SU-DHL-6 (cell line): ENCODE measurements around the gene FAM120A.

Experiments
- H2AFZ ChIP-seq: fragments of 200-600 bp; sonication (generic); 2 replicates; pipeline ENCODE4 v1.6.1; 2014; ENCODE audit warnings: low read depth, mild to moderate bottlenecking, moderate library complexity, mixed read lengths, antibody characterized with exemption, low read length; ENCODE audit not compliant: severe bottlenecking
- H3F3A ChIP-seq: fragments of 200-600 bp; shearing (Covaris generic); 2 replicates; pipeline ENCODE4 v1.6.0; 2016; ENCODE audit warnings: antibody characterized with exemption, mild to moderate bottlenecking; ENCODE audit not compliant: insufficient read depth
- H3K27ac ChIP-seq: fragments of 200-600 bp; sonication (generic); 2 replicates; pipeline ENCODE4 v1.5.1; 2016; ENCODE audit warnings: low read depth, mild to moderate bottlenecking, low read length, moderate library complexity, mixed read lengths
- H3K27me3 ChIP-seq: fragments of 200-600 bp; sonication (generic), shearing (Covaris generic); 2 replicates; pipeline ENCODE4 v1.6.0; 2014; ENCODE audit warnings: mild to moderate bottlenecking, low read length
- H3K36me3 ChIP-seq: fragments of 200-600 bp; sonication (generic); 2 replicates; pipeline ENCODE4 v1.6.1; 2014; ENCODE audit warnings: mild to moderate bottlenecking, low read length, mixed read lengths
- H3K4me2 ChIP-seq: fragments of 300-600, 200-600 bp; shearing (Covaris generic), sonication (generic); 2 replicates; pipeline ENCODE4 v1.6.0; 2014; ENCODE audit warnings: low read length, low read depth, mild to moderate bottlenecking; ENCODE audit not compliant: poor library complexity, severe bottlenecking
- H3K4me3 ChIP-seq: fragments of 200-600 bp; sonication (generic); 2 replicates; pipeline ENCODE4 v1.5.1; 2014; ENCODE audit warnings: antibody characterized with exemption, low read length, mild to moderate bottlenecking, mixed read lengths; ENCODE audit not compliant: insufficient read depth, poor library complexity, severe bottlenecking
- H3K79me2 ChIP-seq: fragments of 200-600 bp; sonication (generic); 2 replicates; pipeline ENCODE4 v1.6.1; 2014; ENCODE audit warnings: mild to moderate bottlenecking, low read length, moderate library complexity; ENCODE audit not compliant: insufficient read depth
- H3K9ac ChIP-seq: fragments of 200-600 bp; sonication (generic); 2 replicates; pipeline ENCODE4 v1.7.0; 2014; ENCODE audit warnings: mild to moderate bottlenecking, low read length
- H3K9me2 ChIP-seq: fragments of 200-600 bp; sonication (generic); replicated peaks from 2 replicates; pipeline ENCODE4 v1.6.1; 2014; ENCODE audit warnings: low read length; ENCODE audit not compliant: insufficient read depth
- H3K9me3 ChIP-seq: fragments of 200-600 bp; sonication (generic); 2 replicates; pipeline ENCODE4 v1.6.1; 2014; ENCODE audit warnings: low read length, mixed read lengths; ENCODE audit not compliant: insufficient read depth
- H4K20me1 ChIP-seq: fragments of 200-600 bp; sonication (generic); 2 replicates; pipeline ENCODE4 v1.6.1; 2014; ENCODE audit warnings: low read depth, mild to moderate bottlenecking, antibody characterized with exemption, low read length, moderate library complexity, mixed read lengths
- CTCF ChIP-seq: fragments of 200-600 bp; sonication (generic); IDR thresholded peaks from one replicate; pipeline ENCODE4 v1.5.1; 2017; ENCODE audit warnings: antibody characterized with exemption, mild to moderate bottlenecking, low read length, moderate library complexity; ENCODE audit not compliant: insufficient read depth, poor library complexity, severe bottlenecking
- EZH2phosphoT487 ChIP-seq: fragments of 200-600 bp; sonication (generic), shearing (Covaris generic); conservative IDR thresholded peaks from 2 replicates; pipeline ENCODE4 v1.6.1; 2018; ENCODE audit warnings: mild to moderate bottlenecking, antibody characterized with exemption, low read length, moderate library complexity, mixed read lengths

The FAM120A gene

DNA sequence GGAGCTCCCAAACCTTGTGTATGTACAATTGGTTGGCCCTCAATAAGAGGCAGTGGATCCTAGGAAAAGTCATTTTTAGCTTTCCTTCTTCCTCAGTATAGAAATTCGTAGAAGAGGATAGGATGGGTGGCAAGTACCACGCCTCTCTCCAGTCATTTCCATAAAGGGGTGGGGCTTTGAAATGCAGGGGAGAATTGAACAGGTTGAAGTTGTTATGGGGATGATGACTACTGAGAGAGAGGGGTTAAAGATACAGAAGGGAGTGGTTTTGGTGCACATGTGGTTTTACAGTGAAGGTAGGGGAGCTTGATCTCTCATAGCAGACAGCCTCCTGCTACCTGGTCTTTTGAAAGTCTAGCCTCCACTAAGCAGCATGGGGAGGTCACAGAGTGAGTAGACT, 56.3 kb downstream of the FAM120A start:
- no peaks in the 10 kb centered on the region for H4K20me1 ChIP-seq
- no peaks in the 10 kb centered on the region for H3K27me3 ChIP-seq
- H3F3A ChIP-seq, result 0 out of 2 replicates have a peak, but pooled peaks cover 4% of the 10 kb centered on the region
- no peak overlapping the region for H3K4me3 ChIP-seq
- H3K36me3 ChIP-seq, result 0 out of 2 replicates have a peak, but pooled peaks cover 3% of the 10 kb centered on the region
- H2AFZ ChIP-seq, result no peak overlapping the region
- TF ChIP-seq CTCF, result no peak
- no peak for TF ChIP-seq EZH2phosphoT487
- H3K9me3 ChIP-seq, result no peaks in the 10 kb centered on the region
- H3K9me2 ChIP-seq, result no peaks in the 10 kb centered on the region
- no peak overlapping the region for H3K4me2 ChIP-seq
- peaks cover 52% of the 10 kb centered on the region; the same call in 1 of the 2 replicates for H3K79me2 ChIP-seq
- H3K27ac ChIP-seq, result no peak overlapping the region
- H3K9ac ChIP-seq, result no peak overlapping the region

GRCh38 chr9:93508207-93508606, 56.7 kb downstream of the FAM120A start:
- no peaks in the 10 kb centered on the region for H4K20me1 ChIP-seq
- H3K36me3 ChIP-seq, result 0 out of 2 replicates have a peak, but pooled peaks cover under 1% of the 10 kb centered on the region
- H3K27ac ChIP-seq, result no peak overlapping the region
- H3K27me3 ChIP-seq, result no peaks in the 10 kb centered on the region
- no peak overlapping the region for H3K9ac ChIP-seq
- H3K4me2 ChIP-seq, result no peak overlapping the region
- H3F3A ChIP-seq, result 0 out of 2 replicates have a peak, but pooled peaks cover 4% of the 10 kb centered on the region
- H3K4me3 ChIP-seq, result no peak overlapping the region
- TF ChIP-seq EZH2phosphoT487 (no peak), CTCF (no peak)
- H2AFZ ChIP-seq, result no peak overlapping the region
- peaks cover 56% of the 10 kb centered on the region; the same call in 1 of the 2 replicates for H3K79me2 ChIP-seq
- H3K9me2 ChIP-seq, result no peaks in the 10 kb centered on the region
- H3K9me3 ChIP-seq, result no peaks in the 10 kb centered on the region

DNA sequence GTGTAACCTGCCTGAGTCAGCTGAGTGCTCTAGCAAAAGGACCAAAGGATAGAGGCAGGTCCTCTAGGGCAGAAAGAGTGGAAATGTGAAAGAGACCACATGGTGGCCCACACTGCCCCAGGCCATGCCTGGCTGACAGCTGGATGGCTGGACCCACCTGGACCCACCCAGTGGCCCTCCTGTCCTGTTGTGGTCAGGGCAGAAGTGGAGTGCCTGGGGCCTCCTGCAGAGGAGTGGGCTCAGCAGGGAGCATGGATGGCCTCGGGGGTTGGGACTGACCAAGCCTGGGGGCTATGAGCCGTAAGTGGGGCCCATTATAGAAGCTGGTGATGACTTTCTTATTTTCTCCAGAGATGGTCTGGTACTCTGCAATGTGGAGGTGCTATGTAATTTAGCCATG, 57.6 kb downstream of the FAM120A start:
- H3K79me2 ChIP-seq, result peaks cover 59% of the 10 kb centered on the region; the same call in 1 of the 2 replicates

More for the DNA sequence above, 57.6 kb downstream of the FAM120A start:
- no peak overlapping the region for H3K4me2 ChIP-seq
- no peak overlapping the region for H2AFZ ChIP-seq
- H3K9me3 ChIP-seq, result no peaks in the 10 kb centered on the region
- TF ChIP-seq EZH2phosphoT487 (no peak), CTCF (no peak)
- no peak overlapping the region for H3K4me3 ChIP-seq
- no peak overlapping the region for H3K27ac ChIP-seq
- H3F3A ChIP-seq, result 0 out of 2 replicates have a peak, but pooled peaks cover 4% of the 10 kb centered on the region
- no peaks in the 10 kb centered on the region for H3K36me3 ChIP-seq
- H3K9me2 ChIP-seq, result no peaks in the 10 kb centered on the region
- H3K27me3 ChIP-seq, result no peaks in the 10 kb centered on the region
- H3K9ac ChIP-seq, result no peak overlapping the region
- H4K20me1 ChIP-seq, result no peaks in the 10 kb centered on the region
